ENCODE measurements around the gene ANTXRL.
"Not testable (repeated sequence)": the region's sequence is repeated elsewhere in the genome, so short reads cannot be mapped to it uniquely, and the experiment has no call there.

The ANTXRL gene

GRCh38 chr10:46294641-46295220 lies 7.9 kb downstream of the ANTXRL start:
- no peak for DNase-seq (ENCODE audit: insufficient read length, low spot score)
- FAIRE-seq = no peak
- TF ChIP-seq SPI1 (IDR thresholded peaks at IDR 0.05; ENCODE audit: low read depth, low read length) (no peak), POLR2AphosphoS5 (IDR thresholded peaks at IDR 0.05; ENCODE audit: low read depth, low read length) (no peak), POLR2A (IDR thresholded peaks at IDR 0.05; ENCODE audit: low read depth, low read length) (no peak), TAF1 (IDR thresholded peaks at IDR 0.05; ENCODE audit: low read depth, low read length) (no peak), POU2F2 (IDR thresholded peaks at IDR 0.05; ENCODE audit: low read depth, low read length) (no peak), PAX5 (IDR thresholded peaks at IDR 0.05; ENCODE audit: insufficient read depth, low read length, severe bottlenecking) (no peak)

GRCh38 chr10:46295350-46296010 lies 8.7 kb downstream of the ANTXRL start:
- not testable (repeated sequence) for DNase-seq (ENCODE audit: insufficient read length, low spot score); FAIRE-seq

- FAIRE-seq; DNase-seq (ENCODE audit: insufficient read length, low spot score): not testable (repeated sequence)
Measured at GRCh38 chr10:46296086-46296485, 9.3 kb downstream of the ANTXRL start.

- no peak for TF ChIP-seq PAX5 (IDR thresholded peaks at IDR 0.05; ENCODE audit: insufficient read depth, low read length, severe bottlenecking)
- no peak for FAIRE-seq
- no peak for DNase-seq (ENCODE audit: insufficient read length, low spot score)
Measured at GRCh38 chr10:46296641-46297141, 9.9 kb downstream of the ANTXRL start.

- no peak for DNase-seq (ENCODE audit: insufficient read length, low spot score)
- FAIRE-seq = no peak
- TF ChIP-seq PAX5 (IDR thresholded peaks at IDR 0.05; ENCODE audit: insufficient read depth, low read length, severe bottlenecking) (no peak), POLR2A (IDR thresholded peaks at IDR 0.05; ENCODE audit: low read depth, low read length) (no peak), SPI1 (IDR thresholded peaks at IDR 0.05; ENCODE audit: low read depth, low read length) (no peak), POLR2AphosphoS5 (IDR thresholded peaks at IDR 0.05; ENCODE audit: low read depth, low read length) (no peak), TAF1 (IDR thresholded peaks at IDR 0.05; ENCODE audit: low read depth, low read length) (no peak), POU2F2 (IDR thresholded peaks at IDR 0.05; ENCODE audit: low read depth, low read length) (no peak)
Measured at GRCh38 chr10:46297406-46298204, 10.8 kb downstream of the ANTXRL start.

GRCh38 chr10:46298477-46299285 lies 11.9 kb downstream of the ANTXRL start:
- TF ChIP-seq POLR2AphosphoS5 (IDR thresholded peaks at IDR 0.05; ENCODE audit: low read depth, low read length) (no peak), TAF1 (IDR thresholded peaks at IDR 0.05; ENCODE audit: low read depth, low read length) (no peak), PAX5 (IDR thresholded peaks at IDR 0.05; ENCODE audit: insufficient read depth, low read length, severe bottlenecking) (no peak), POLR2A (IDR thresholded peaks at IDR 0.05; ENCODE audit: low read depth, low read length) (no peak), SPI1 (IDR thresholded peaks at IDR 0.05; ENCODE audit: low read depth, low read length) (no peak), POU2F2 (IDR thresholded peaks at IDR 0.05; ENCODE audit: low read depth, low read length) (no peak)
- DNase-seq (ENCODE audit: insufficient read length, low spot score) (no peak), FAIRE-seq (no peak)

GRCh38 chr10:46299286-46299535 lies 12.4 kb downstream of the ANTXRL start:
- FAIRE-seq = no peak
- DNase-seq (ENCODE audit: insufficient read length, low spot score) = no peak
- TF ChIP-seq SPI1 (IDR thresholded peaks at IDR 0.05; ENCODE audit: low read depth, low read length) (no peak), POLR2A (IDR thresholded peaks at IDR 0.05; ENCODE audit: low read depth, low read length) (no peak), POU2F2 (IDR thresholded peaks at IDR 0.05; ENCODE audit: low read depth, low read length) (no peak), TAF1 (IDR thresholded peaks at IDR 0.05; ENCODE audit: low read depth, low read length) (no peak), POLR2AphosphoS5 (IDR thresholded peaks at IDR 0.05; ENCODE audit: low read depth, low read length) (no peak), PAX5 (IDR thresholded peaks at IDR 0.05; ENCODE audit: insufficient read depth, low read length, severe bottlenecking) (no peak)

GRCh38 chr10:46299536-46300369 lies 13.0 kb downstream of the ANTXRL start:
- no peak for FAIRE-seq
- DNase-seq (ENCODE audit: insufficient read length, low spot score) = no peak
- TF ChIP-seq SPI1 (IDR thresholded peaks at IDR 0.05; ENCODE audit: low read depth, low read length) = no peak
- no peak for TF ChIP-seq POU2F2 (IDR thresholded peaks at IDR 0.05; ENCODE audit: low read depth, low read length)
- TF ChIP-seq POLR2A (IDR thresholded peaks at IDR 0.05; ENCODE audit: low read depth, low read length) = no peak
- no peak for TF ChIP-seq TAF1 (IDR thresholded peaks at IDR 0.05; ENCODE audit: low read depth, low read length)

- FAIRE-seq; DNase-seq (ENCODE audit: insufficient read length, low spot score): not testable (repeated sequence)
Measured at GRCh38 chr10:46300370-46300711, 13.5 kb downstream of the ANTXRL start.
